Stomach (tissue), 9 donors: ENCODE data around the gene EIF4G3. TPM values are rescaled to one million over a fixed set of nuclear protein-coding genes. Genes with fewer than 3 reads are reported as not detected.

ENCODE experiments used
- DNase-seq, 2 donors: peaks; one replicate each; pipeline versions ENCODE4 v3.0.0 to v3.0.0-alpha.2; 2013 to 2019
- H3K27ac ChIP-seq, 5 donors: fragments of 200-600 bp in 4 of 5; sonication (generic) in 4 of 5; one replicate each; pipeline ENCODE4 v1.5.1; 2013 to 2019; ENCODE audit warnings: mild to moderate bottlenecking in 1 of 5, moderate library complexity in 1 of 5
- H3K27me3 ChIP-seq, 3 donors: fragments of 200-600 bp; sonication (generic); one replicate each; pipeline ENCODE4 v1.5.1; 2017 to 2019; ENCODE audit warnings: mixed run types in 1 of 3
- H3K36me3 ChIP-seq, 4 donors: fragments of 200-600 bp; sonication (generic); 1 replicate in 3 of 4; 2 replicates in 1 of 4; pipeline ENCODE4 v1.5.1; 2016 to 2019
- H3K4me1 ChIP-seq, 4 donors: fragments of 200-600 bp; sonication (generic); one replicate each; pipeline ENCODE4 v1.5.1; 2016 to 2019
- H3K4me3 ChIP-seq, 4 donors: fragments of 200-600 bp; sonication (generic) in 3 of 4; one replicate each; pipeline ENCODE4 v1.5.1; 2016 to 2019; ENCODE audit warnings: mild to moderate bottlenecking in 1 of 4
- H3K9me3 ChIP-seq, 4 donors: fragments of 200-600 bp; sonication (generic); one replicate each; pipeline ENCODE4 v1.5.1; 2016 to 2019
- EP300 ChIP-seq: sonication (generic); formaldehyde crosslinking; IDR thresholded peaks from one replicate; pipeline ENCODE4 v1.6.1; 2017; ENCODE audit warnings: antibody characterized with exemption
- POLR2A ChIP-seq, 4 donors: fragments of 450-650 bp; IDR thresholded peaks; one replicate each; pipeline ENCODE4 v1.6.1; 2016; ENCODE audit warnings: antibody characterized with exemption in 4 of 4, control low read depth in 2 of 4, mild to moderate bottlenecking in 1 of 4, moderate library complexity in 1 of 4
- POLR2AphosphoS5 ChIP-seq, 3 donors: sonication (generic); formaldehyde crosslinking; IDR thresholded peaks; one replicate each; pipeline ENCODE4 v1.6.1; 2016; ENCODE audit warnings: antibody characterized with exemption in 3 of 3
- WGBS, 5 donors: extraction: QIAGEN DNeasy Blood & Tissue Kit in 3 of 5; methylation state at CpG; one replicate each; pipeline versions ENCODE4 v1.1.5 to v1.1.7; 2013 to 2018; 5-methylcytosine and 5-hydroxymethylcytosine counted together
- intact Hi-C: fragments of 100-400 bp; cut with DNase I; formaldehyde crosslinking; loops from one replicate; pipeline ENCODE4 v1.15.1; 2023; ENCODE audit warnings: low total_unique reads
- polyA plus RNA-seq, 3 donors: library from polyadenylated mRNA; stranded (reverse); fragments of 200-250 nt; gene quantifications; one replicate each; pipeline ENCODE4 v1.2.3, GENCODE V29; 2013
- total RNA-seq, 5 donors: library from RNA; depleted of rRNA; stranded (reverse); fragments of >200 nt; gene quantifications; one replicate each; pipeline versions ENCODE4 v1.1.0 to v1.2.3, GENCODE V29; 2014 to 2016
- TF ChIP-seq, protein P1 (sequence below), 7 experiments: fragments of 450-650 bp in 4 of 7; fragments of 200-600 bp in 3 of 7; sonication (generic) in 3 of 7; IDR thresholded peaks; one replicate each; pipeline ENCODE4 v1.5.1; 2016 to 2019; ENCODE audit warnings: antibody characterized with exemption in 7 of 7, control low read depth in 2 of 7, mild to moderate bottlenecking in 1 of 7
- donor health status: healthy with polysubstance abuse.
- donor health status: Bipolar disorder and iron deficiency.
- donor health status: healthy.

EIF4G3 gene
- total and polyA plus RNA-seq, 8 donors, result 6.3 to 63.3 (median 44.7) TPM

GRCh38 chr1:20850021-20850420 is 326.7 kb downstream of the EIF4G3 start:
- intact Hi-C loops, result no loop called here
- Histone ChIP-seq H3K4me1 (peaks cover 0 to 13% (median 0%) of the 10 kb centered on the region in 4 donors), H3K27me3 (no peaks in the 10 kb centered on the region), H3K9me3 (no peaks in the 10 kb centered on the region), H3K4me3 (no peak overlapping the region), H3K36me3 (peaks cover 18 to 96% (median 81%) of the 10 kb centered on the region in 4 donors), H3K27ac (no peak overlapping the region)
- no peak for DNase-seq
- 79 to 92% (median 88%) methylated on average over 3 of the region's 3 CpGs for WGBS, 5 donors
- TF ChIP-seq, protein P1, sequence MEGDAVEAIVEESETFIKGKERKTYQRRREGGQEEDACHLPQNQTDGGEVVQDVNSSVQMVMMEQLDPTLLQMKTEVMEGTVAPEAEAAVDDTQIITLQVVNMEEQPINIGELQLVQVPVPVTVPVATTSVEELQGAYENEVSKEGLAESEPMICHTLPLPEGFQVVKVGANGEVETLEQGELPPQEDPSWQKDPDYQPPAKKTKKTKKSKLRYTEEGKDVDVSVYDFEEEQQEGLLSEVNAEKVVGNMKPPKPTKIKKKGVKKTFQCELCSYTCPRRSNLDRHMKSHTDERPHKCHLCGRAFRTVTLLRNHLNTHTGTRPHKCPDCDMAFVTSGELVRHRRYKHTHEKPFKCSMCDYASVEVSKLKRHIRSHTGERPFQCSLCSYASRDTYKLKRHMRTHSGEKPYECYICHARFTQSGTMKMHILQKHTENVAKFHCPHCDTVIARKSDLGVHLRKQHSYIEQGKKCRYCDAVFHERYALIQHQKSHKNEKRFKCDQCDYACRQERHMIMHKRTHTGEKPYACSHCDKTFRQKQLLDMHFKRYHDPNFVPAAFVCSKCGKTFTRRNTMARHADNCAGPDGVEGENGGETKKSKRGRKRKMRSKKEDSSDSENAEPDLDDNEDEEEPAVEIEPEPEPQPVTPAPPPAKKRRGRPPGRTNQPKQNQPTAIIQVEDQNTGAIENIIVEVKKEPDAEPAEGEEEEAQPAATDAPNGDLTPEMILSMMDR (IDR thresholded peaks at IDR 0.05), result no peak

DNA sequence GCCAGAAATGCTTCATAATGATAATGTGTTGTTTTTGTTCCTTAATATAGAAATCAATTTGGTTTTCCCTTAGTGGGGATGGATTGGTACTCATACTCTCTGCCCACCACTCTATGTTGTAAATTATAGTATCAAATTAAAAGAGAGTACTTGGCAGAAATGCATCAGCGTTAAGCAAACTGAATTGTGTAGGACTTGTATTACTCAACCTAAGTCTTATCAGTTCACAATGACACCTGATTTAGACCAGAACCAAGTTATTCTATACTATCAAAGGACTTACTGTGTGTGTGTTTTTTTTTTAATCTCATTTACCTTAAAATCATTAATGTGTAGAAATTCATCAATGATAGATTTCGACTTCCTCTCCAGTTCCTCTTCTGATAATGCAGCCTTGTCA is 327.6 kb downstream of the EIF4G3 start:
- intact Hi-C loops, result no loop called here
- H3K36me3 ChIP-seq, result peaks cover 18 to 95% (median 80%) of the 10 kb centered on the region in 4 donors
- H3K9me3 ChIP-seq, result no peaks in the 10 kb centered on the region
- TF ChIP-seq POLR2AphosphoS5 (IDR thresholded peaks at IDR 0.05) (no peak), EP300 (no peak), POLR2A (IDR thresholded peaks at IDR 0.05) (no peak)
- TF ChIP-seq, protein P1 (IDR thresholded peaks at IDR 0.05), result no peak
- no peak for DNase-seq
- H3K4me1 ChIP-seq, result peaks cover 0 to 13% (median 0%) of the 10 kb centered on the region in 4 donors
- no peak overlapping the region for H3K27ac ChIP-seq
- H3K4me3 ChIP-seq, result no peak overlapping the region
- WGBS, 5 donors, result 75 to 84% (median 81%) methylated on average over 2 of the region's 2 CpGs
- H3K27me3 ChIP-seq, result no peaks in the 10 kb centered on the region

DNA sequence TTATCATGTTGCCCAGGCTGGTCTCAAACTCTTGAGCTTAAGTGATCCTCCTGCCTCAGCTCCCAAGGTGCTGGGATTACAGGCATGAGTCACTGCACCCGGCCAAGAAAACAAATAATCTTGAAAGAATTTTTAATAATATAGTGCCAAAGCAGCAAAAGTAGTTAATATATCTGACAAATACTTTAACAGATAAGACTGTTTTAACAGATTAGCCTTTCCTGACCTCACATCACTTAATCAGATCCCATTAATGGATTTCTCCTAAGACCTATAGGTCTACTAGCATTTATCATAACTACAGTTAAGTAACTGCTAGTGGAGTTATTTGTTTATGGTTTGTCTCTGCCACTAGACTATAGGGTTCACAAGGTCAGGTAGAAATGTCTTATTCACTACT is 328.5 kb downstream of the EIF4G3 start:
- H3K4me3 ChIP-seq, result no peak overlapping the region

DNA sequence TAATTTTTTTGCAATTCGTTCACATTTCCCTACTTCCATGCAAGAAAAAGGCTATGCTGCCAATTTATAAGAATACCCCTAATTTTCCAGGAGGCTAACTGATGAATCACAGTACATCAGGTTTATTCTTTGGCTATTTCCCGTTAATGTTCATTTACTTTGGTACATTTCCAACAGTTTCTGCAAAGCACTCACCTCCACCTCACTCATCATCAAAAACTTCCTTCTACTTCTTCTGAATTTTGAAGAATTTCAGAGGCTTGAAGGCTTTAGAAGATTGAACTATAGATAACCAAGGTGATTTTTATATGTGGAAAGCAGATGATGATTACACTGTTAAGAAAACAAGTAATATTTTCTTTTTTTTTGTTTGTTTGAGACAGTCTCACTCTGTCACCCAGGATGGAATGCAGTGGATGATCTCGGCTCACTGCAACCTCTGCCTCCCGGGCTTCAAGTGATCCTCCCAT is 329.1 kb downstream of the EIF4G3 start:
- Histone ChIP-seq H3K36me3 (peaks cover 7 to 89% (median 65%) of the 10 kb centered on the region in 4 donors), H3K27me3 (no peaks in the 10 kb centered on the region), H3K4me1 (peaks cover 0 to 13% (median 0%) of the 10 kb centered on the region in 4 donors), H3K4me3 (no peak overlapping the region), H3K27ac (no peak overlapping the region), H3K9me3 (no peaks in the 10 kb centered on the region)
- WGBS, 5 donors, result 75 to 83% (median 77%) methylated on average over 4 of the region's 4 CpGs
- intact Hi-C loops, result no loop called here
- DNase-seq, result no peak
- TF ChIP-seq EP300 (no peak), POLR2AphosphoS5 (IDR thresholded peaks at IDR 0.05) (no peak), POLR2A (IDR thresholded peaks at IDR 0.05) (no peak)
- TF ChIP-seq, protein P1 (IDR thresholded peaks at IDR 0.05), result no peak

More for the DNA sequence above, 328.5 kb downstream of the EIF4G3 start:
- Histone ChIP-seq H3K36me3 (peaks cover 11 to 91% (median 70%) of the 10 kb centered on the region in 4 donors), H3K27me3 (no peaks in the 10 kb centered on the region), H3K4me1 (peaks cover 0 to 13% (median 0%) of the 10 kb centered on the region in 4 donors), H3K9me3 (no peaks in the 10 kb centered on the region), H3K27ac (no peak overlapping the region)
- DNase-seq, result no peak
- intact Hi-C loops, result no loop called here
- 40 to 63% (median 41%) methylated on average over 1 of the region's 1 CpG for whole genome bisulfite sequencing, 5 donors
- TF ChIP-seq, protein P1 (IDR thresholded peaks at IDR 0.05), result no peak
- TF ChIP-seq POLR2A (IDR thresholded peaks at IDR 0.05) (no peak), POLR2AphosphoS5 (IDR thresholded peaks at IDR 0.05) (no peak), EP300 (no peak)
